Spleen (tissue), 7 donors: ENCODE data around the gene KCNQ1.

ENCODE experiments used
- POLR2A ChIP-seq, 3 donors: fragments of 450-650 bp; IDR thresholded peaks; one replicate each; pipeline ENCODE4 v1.5.1; 2017; ENCODE audit warnings: antibody characterized with exemption in 3 of 3, mild to moderate bottlenecking in 1 of 3
- TF ChIP-seq, protein P1 (sequence below), 11 experiments: fragments of 200-600 bp in 7 of 11; fragments of 450-650 bp in 4 of 11; sonication (generic) in 4 of 11; IDR thresholded peaks in 8 of 11; conservative IDR thresholded peaks in 3 of 11; 1 replicate in 7 of 11; 2 replicates in 4 of 11; pipeline versions ENCODE4 v1.4.0 to v1.8.0; 2016 to 2021; ENCODE audit warnings: antibody characterized with exemption in 11 of 11, inconsistent platforms in 4 of 11, mild to moderate bottlenecking in 1 of 11
- donor health status: DM: no; HTN: no; CAD: no; lungs with moderate emphysema.
- donor health status: DM: no; HTN: no; CAD: no.
- donor health status: DM: no; HTN: no; CAD: no.

DNA sequence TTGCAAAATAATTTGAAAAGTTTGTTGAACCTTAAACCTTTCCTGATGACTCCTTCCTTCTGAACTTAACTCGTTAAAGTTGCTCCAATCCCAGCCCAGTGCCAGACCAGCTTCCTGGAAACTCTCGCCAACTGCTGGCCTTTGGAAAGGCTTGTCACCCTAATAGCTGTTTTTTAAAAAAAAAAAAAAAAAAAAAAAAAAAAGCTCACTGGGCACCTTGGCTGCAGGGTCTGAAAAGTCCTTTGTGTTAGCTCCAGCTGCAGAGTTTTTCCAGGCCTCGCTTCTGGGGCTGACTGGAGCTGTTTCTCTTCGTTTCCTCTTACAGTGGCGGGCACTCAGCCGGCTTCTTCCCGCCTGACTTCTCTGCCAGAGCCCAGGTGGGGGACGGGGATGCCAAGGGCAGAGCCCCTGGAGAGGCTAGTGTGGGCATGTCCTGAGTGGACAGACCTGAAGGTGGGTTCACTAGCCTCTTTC lies 229.9 kb downstream of the KCNQ1 start:
- TF ChIP-seq, protein P1, sequence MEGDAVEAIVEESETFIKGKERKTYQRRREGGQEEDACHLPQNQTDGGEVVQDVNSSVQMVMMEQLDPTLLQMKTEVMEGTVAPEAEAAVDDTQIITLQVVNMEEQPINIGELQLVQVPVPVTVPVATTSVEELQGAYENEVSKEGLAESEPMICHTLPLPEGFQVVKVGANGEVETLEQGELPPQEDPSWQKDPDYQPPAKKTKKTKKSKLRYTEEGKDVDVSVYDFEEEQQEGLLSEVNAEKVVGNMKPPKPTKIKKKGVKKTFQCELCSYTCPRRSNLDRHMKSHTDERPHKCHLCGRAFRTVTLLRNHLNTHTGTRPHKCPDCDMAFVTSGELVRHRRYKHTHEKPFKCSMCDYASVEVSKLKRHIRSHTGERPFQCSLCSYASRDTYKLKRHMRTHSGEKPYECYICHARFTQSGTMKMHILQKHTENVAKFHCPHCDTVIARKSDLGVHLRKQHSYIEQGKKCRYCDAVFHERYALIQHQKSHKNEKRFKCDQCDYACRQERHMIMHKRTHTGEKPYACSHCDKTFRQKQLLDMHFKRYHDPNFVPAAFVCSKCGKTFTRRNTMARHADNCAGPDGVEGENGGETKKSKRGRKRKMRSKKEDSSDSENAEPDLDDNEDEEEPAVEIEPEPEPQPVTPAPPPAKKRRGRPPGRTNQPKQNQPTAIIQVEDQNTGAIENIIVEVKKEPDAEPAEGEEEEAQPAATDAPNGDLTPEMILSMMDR (IDR thresholded peaks at IDR 0.05 in 8 of 11, conservative IDR thresholded peaks at IDR 0.05 in 3 of 11): no peak
- no peak for TF ChIP-seq POLR2A (IDR thresholded peaks at IDR 0.05)
